CD1c-positive myeloid dendritic cell (primary cell): ENCODE data around the gene PRKCH.

Experiments
- DNase-seq: peaks from one replicate; pipeline ENCODE4 v3.0.0-alpha.2; 2016; ENCODE audit errors: extremely low spot score

Gene PRKCH

GRCh38 chr14:61489932-61490331 lies 168.6 kb downstream of the PRKCH start:
- peak; percentile 81 for DNase-seq

GRCh38 chr14:61491224-61491623 lies 169.8 kb downstream of the PRKCH start:
- no peak for DNase-seq

DNA sequence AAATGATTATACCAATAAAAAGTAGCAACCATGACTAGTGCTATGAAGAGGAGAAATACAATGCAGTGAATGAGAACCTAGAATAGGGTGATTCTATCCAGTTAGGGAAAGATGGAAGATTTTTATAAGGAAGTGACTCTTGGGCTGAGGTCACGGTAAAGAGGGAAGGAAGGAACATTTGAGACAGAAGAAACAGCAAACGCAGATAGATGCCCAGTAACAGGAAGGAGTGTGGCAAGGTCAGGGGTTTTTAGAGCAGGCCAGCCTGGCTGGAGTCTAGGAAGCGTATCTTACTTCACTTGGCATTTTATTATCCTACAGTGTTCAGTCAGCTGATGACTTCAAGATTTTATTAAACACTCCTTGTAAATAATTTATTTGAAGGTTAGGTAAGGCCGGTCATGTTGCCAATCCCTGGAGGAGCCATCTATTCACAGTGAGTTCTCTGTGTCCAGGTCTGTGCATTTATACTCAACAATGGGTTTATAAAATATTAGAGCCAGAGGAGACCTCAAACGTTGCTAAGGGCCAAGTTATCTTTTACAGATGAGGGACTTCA lies 170.6 kb downstream of the PRKCH start:
- DNase-seq, result peak; percentile 39

GRCh38 chr14:61492474-61492873 lies 171.1 kb downstream of the PRKCH start:
- DNase-seq, result no peak

- no peak for DNase-seq
Observed at GRCh38 chr14:61493239-61493638, 171.9 kb downstream of the PRKCH start.

DNA sequence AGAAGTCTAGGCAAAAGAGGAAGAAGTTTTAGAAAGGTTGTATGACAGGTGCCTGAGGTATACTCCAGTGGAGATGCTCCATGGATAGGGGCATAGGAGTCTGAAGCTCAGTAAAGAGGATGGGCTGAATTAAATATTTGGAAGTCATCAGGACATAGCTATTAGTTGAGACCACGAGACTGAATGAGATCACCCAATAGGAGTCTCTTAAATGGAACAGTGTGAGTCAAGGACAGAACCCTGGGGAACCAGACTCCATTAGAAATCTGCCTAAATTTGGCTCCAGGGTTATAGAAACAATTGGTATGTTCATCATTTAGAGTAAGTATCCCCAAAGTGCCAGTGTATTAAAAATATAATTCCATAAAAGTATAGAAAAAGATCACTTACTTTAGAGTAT lies 172.6 kb downstream of the PRKCH start:
- DNase-seq, result no peak

DNA sequence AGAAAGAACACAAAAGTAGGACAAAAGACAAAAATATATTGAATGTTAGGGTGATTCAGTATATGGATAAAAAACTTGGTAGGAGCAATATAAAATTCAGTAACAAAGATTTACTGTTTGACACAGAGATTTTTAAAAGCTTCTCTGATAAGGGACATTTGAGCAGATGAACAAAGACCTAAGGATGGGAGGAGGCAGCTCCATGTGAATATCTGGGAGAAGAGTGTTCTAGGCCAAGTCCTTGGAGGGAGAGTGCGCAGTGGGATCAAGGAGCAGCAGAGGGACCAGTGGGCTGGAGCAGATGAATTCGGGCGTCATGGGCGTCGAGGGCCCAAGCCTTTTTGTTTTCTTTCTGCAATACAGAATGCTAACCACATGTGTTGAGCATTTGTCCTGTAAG lies 174.4 kb downstream of the PRKCH start:
- DNase-seq, result no peak

DNA sequence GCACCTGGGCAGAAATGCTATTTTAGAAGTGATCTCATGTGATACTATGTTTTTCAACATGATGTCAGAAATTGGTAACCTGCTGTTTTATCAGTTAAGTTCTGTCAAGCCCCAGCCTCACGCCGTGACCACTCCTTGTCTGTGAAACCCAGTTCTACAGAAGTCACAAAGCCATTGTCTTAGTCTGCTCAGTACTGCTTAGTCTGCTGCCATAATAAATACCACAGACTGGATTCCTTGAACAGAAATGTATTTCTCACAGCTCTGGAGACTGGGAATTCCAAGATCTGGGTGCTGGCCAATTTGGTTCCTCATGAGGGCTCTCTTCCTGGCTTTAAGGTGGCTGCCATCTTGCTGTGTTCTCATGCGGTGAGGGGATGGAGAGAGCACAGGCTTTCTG lies 176.9 kb downstream of the PRKCH start:
- no peak for DNase-seq

DNA sequence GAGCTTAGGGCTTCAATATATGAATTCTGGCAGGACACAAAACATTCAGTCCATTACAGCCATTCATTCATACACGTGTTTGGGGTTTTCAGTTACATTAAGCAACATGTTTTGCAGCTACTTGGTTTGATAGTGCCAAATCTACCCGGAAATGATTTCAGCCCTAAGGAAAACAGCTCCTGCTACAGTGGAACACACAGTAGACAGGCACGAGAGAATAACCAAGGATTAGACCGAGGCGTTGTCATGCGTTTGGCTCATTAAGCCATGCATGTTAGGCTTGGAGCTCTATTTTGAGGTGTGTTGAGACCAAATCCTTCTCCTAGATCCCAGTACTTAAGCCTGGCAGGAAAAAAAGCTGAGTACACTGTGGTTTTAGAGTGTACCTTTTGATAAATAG lies 177.4 kb downstream of the PRKCH start:
- DNase-seq, result no peak

DNA sequence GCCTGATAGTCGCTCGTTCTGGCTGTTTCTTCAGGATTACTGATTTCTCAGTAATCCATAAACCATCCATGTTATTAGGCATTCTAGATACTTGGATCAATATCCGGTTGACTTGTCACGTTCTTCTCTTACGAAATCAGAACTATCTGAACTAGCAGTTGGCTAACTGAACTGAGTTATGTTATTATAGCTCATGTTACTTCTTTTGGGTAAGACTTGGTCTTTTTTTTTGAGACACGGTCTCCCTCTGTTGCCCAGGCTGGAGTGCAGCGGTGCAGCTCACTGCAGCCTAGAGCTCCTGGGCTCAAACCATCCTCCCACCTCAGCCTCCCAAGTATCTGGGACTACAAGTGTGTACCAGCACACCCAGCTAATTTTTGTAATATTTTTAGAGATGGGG lies 178.6 kb downstream of the PRKCH start:
- no peak for DNase-seq

DNA sequence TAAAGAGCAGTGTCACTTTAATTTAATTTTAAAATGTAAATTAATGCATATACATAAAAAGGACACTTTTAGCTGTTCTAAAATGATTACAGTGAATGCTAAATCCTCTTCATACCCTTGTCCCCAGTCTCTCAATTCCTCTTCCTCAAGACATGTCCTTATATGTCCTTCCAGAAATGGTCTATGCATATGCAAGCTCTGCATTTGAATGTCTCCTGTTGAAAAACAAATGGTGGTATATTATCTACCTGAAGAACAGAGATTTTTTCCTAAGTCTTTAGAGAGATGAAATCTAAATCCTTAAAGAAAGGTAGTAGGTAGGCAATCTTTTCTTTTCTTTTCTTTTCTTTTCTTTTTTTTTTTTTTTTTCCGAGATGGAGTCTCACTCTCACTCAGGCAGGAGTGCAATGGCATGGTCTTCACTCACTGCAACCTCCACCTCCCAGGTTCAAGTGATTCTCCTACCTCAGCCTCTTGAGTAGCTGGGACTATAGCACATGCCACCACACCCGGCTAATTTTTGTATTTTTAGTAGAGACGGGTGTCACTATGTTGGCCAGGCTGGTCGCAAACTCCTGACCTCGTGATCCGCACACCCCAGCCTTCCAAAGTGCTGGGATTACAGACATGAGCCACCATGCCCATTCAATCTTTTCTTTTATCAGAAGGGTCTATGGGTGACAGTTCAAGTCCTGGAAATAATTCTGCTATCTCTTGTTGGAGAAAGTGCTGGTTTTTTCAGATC lies 180.5 kb downstream of the PRKCH start:
- no peak for DNase-seq

GRCh38 chr14:61502459-61503093 lies 181.2 kb downstream of the PRKCH start:
- DNase-seq, result no peak

GRCh38 chr14:61503167-61503801 lies 181.9 kb downstream of the PRKCH start:
- peak; percentile 37 for DNase-seq

GRCh38 chr14:61504901-61505300 lies 183.5 kb downstream of the PRKCH start:
- no peak for DNase-seq

- no peak for DNase-seq
Observed at GRCh38 chr14:61505815-61506809, 184.7 kb downstream of the PRKCH start.

- no peak for DNase-seq
Observed at GRCh38 chr14:61508526-61508925, 187.1 kb downstream of the PRKCH start.

DNA sequence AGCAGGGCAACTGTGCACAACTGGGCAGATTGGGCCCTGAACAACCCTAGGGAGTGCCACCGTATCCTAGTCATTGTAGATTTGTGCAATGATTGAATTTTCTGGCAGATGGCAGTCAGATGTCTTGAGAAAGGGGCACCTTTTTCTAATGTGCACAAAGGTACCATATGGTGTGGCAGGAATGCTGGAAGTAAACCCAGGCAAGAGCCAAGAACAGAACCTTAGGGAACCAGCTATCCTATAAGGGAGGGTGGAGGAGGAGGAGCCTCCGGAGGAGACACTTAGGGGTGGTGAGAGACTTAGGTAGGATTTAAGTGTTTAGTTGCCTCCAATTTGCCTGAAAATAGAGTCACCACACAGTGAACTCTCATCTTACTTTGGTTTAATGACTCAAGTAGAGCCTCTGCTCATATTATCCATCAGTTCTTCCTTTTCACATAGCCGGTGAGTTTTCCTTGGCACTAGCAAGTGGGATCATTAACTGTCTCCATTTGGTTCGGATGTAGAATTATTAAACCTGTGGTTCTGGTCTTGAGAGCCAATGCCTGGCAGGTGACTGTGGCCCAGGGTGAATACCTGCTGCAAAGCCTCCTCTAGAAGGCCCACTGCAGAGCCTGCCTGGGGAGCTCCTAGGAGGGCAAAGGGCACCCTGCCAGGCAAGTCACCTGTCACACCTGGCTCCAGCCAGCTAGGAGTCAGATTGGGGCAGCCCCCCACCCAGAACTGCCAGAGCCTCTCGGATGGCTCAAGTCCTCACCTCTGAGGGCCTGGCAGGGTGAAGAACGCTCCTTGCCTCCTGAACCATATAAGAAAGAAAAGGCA lies 189.6 kb downstream of the PRKCH start:
- no peak for DNase-seq

GRCh38 chr14:61511558-61511948 lies 190.2 kb downstream of the PRKCH start:
- DNase-seq, result peak; percentile 53

GRCh38 chr14:61512026-61512834 lies 190.9 kb downstream of the PRKCH start:
- DNase-seq, result peak; percentile 33
